Skeletal muscle satellite cell (primary cell): ENCODE data around the gene NFX1. TPM values are rescaled to one million over a fixed set of nuclear protein-coding genes. Genes with fewer than 3 reads are reported as not detected.

Experiments
- H3K27me3 ChIP-seq: 2 replicates; pipeline ENCODE4 v1.7.0; 2013; ENCODE audit warnings: low read length; ENCODE audit not compliant: control insufficient read depth, insufficient read depth
- H3K36me3 ChIP-seq: 2 replicates; pipeline ENCODE4 v1.7.0; 2013; ENCODE audit warnings: mild to moderate bottlenecking, control low read depth, low read length; ENCODE audit not compliant: insufficient read depth
- H3K4me1 ChIP-seq: 2 replicates; pipeline ENCODE4 v1.7.0; 2013; ENCODE audit warnings: low read length; ENCODE audit not compliant: control insufficient read depth, insufficient read depth
- H3K4me2 ChIP-seq: 2 replicates; pipeline ENCODE4 v1.7.0; 2013; ENCODE audit warnings: mild to moderate bottlenecking, low read length
- H3K4me3 ChIP-seq: 2 replicates; pipeline ENCODE4 v1.7.0; 2013; ENCODE audit warnings: low read length
- H3K9ac ChIP-seq: 2 replicates; pipeline ENCODE4 v1.7.0; 2013; ENCODE audit warnings: mild to moderate bottlenecking, low read depth, low read length, moderate library complexity
- H3K9me3 ChIP-seq: replicated peaks from 2 replicates; pipeline ENCODE4 v1.7.0; 2013; ENCODE audit warnings: mild to moderate bottlenecking, control low read depth, low read length
- small RNA-seq: library from RNA; depleted of rRNA; stranded (forward); fragments of <200 nt; gene quantifications from one replicate; pipeline ENCODE3, GENCODE V24; 2012

Gene NFX1

GRCh38 chr9:33414889-33415500 is 124.7 kb downstream of the NFX1 start:
- H3K4me3 ChIP-seq, result no peak overlapping the region
- H3K9me3 ChIP-seq, result no peaks in the 10 kb centered on the region
- no peak overlapping the region for H3K9ac ChIP-seq
- no peak overlapping the region for H3K4me2 ChIP-seq
- H3K36me3 ChIP-seq, result no peaks in the 10 kb centered on the region
- no peaks in the 10 kb centered on the region for H3K4me1 ChIP-seq
- peaks cover 49% of the 10 kb centered on the region for H3K27me3 ChIP-seq

GRCh38 chr9:33415501-33416038 is 125.3 kb downstream of the NFX1 start:
- Histone ChIP-seq H3K4me1 (no peaks in the 10 kb centered on the region), H3K9ac (no peak overlapping the region), H3K4me3 (no peak overlapping the region), H3K4me2 (no peak overlapping the region), H3K9me3 (no peaks in the 10 kb centered on the region), H3K36me3 (no peaks in the 10 kb centered on the region), H3K27me3 (peaks cover 55% of the 10 kb centered on the region)

GRCh38 chr9:33416996-33417395 is 126.7 kb downstream of the NFX1 start:
- Histone ChIP-seq H3K9me3 (no peaks in the 10 kb centered on the region), H3K4me2 (no peak overlapping the region), H3K27me3 (peaks cover 56% of the 10 kb centered on the region), H3K4me1 (no peaks in the 10 kb centered on the region), H3K9ac (no peak overlapping the region), H3K4me3 (no peak overlapping the region), H3K36me3 (no peaks in the 10 kb centered on the region)

- Histone ChIP-seq H3K9me3 (no peaks in the 10 kb centered on the region), H3K36me3 (no peaks in the 10 kb centered on the region), H3K9ac (no peak overlapping the region), H3K4me3 (no peak overlapping the region), H3K27me3 (peaks cover 56% of the 10 kb centered on the region), H3K4me1 (no peaks in the 10 kb centered on the region), H3K4me2 (no peak overlapping the region)
These were observed 127.8 kb downstream of the NFX1 start for GRCh38 chr9:33418090-33418489.

GRCh38 chr9:33419708-33420303 is 129.5 kb downstream of the NFX1 start:
- Histone ChIP-seq H3K4me3 (no peak overlapping the region), H3K27me3 (peaks cover 45% of the 10 kb centered on the region), H3K36me3 (no peaks in the 10 kb centered on the region), H3K4me1 (no peaks in the 10 kb centered on the region), H3K9me3 (no peaks in the 10 kb centered on the region), H3K9ac (no peak overlapping the region), H3K4me2 (no peak overlapping the region)

Small RNAs within 50 kb of the gene (small RNA-seq; reads per million reads assigned to genes)
- not detected for gene RF00019
